Hepatic stellate cell (primary cell): Measurements from ENCODE around the gene ADGRA1.
"Not testable (repeated sequence)": the region's sequence is repeated elsewhere in the genome, so short reads cannot be mapped to it uniquely, and the experiment has no call there.

Experiments used
- DNase-seq: peaks from one replicate; pipeline ENCODE4 v3.0.0; 2011; ENCODE audit warnings: low spot score

The ADGRA1 gene

DNA sequence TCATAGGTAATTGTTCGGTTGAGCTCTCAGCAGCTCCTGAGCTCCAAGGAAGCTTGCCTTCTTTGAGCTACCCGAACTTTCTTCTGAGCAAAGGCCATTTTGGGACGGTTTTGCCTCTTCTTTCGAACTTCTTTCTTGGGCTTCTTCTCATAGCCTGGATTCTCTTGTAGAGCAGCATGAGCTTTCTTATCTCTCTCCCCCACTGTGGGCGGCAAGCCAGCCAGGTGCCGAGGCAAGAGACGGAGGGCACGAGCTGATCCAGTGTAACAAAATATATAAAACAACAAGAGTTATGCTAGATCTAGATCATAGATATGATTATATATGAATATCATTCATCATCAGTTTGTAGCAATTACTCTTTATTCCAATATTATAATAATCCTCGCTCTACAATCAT, 55.8 kb downstream of the ADGRA1 start:
- DNase-seq = no peak

GRCh38 chr10:133144771-133145170, 57.0 kb downstream of the ADGRA1 start:
- no peak for DNase-seq

- no peak for DNase-seq
These were observed 62.5 kb downstream of the ADGRA1 start for GRCh38 chr10:133150226-133150625.

GRCh38 chr10:133150656-133151055, 62.9 kb downstream of the ADGRA1 start:
- DNase-seq = no peak

GRCh38 chr10:133151071-133151470, 63.3 kb downstream of the ADGRA1 start:
- DNase-seq = not testable (repeated sequence)

GRCh38 chr10:133151543-133151972, 63.8 kb downstream of the ADGRA1 start:
- no peak for DNase-seq

- DNase-seq = no peak
These were observed 66.7 kb downstream of the ADGRA1 start for GRCh38 chr10:133154411-133154810.

- no peak for DNase-seq
These were observed 67.5 kb downstream of the ADGRA1 start for GRCh38 chr10:133154996-133155778.

- DNase-seq = no peak
These were observed 69.2 kb downstream of the ADGRA1 start for GRCh38 chr10:133156674-133157579.

GRCh38 chr10:133157662-133158436, 70.1 kb downstream of the ADGRA1 start:
- DNase-seq = no peak

GRCh38 chr10:133158437-133158755, 70.7 kb downstream of the ADGRA1 start:
- DNase-seq = no peak

- no peak for DNase-seq
These were observed 71.3 kb downstream of the ADGRA1 start for GRCh38 chr10:133158756-133159610.

- DNase-seq = no peak
These were observed 71.9 kb downstream of the ADGRA1 start for GRCh38 chr10:133159611-133159949.

DNA sequence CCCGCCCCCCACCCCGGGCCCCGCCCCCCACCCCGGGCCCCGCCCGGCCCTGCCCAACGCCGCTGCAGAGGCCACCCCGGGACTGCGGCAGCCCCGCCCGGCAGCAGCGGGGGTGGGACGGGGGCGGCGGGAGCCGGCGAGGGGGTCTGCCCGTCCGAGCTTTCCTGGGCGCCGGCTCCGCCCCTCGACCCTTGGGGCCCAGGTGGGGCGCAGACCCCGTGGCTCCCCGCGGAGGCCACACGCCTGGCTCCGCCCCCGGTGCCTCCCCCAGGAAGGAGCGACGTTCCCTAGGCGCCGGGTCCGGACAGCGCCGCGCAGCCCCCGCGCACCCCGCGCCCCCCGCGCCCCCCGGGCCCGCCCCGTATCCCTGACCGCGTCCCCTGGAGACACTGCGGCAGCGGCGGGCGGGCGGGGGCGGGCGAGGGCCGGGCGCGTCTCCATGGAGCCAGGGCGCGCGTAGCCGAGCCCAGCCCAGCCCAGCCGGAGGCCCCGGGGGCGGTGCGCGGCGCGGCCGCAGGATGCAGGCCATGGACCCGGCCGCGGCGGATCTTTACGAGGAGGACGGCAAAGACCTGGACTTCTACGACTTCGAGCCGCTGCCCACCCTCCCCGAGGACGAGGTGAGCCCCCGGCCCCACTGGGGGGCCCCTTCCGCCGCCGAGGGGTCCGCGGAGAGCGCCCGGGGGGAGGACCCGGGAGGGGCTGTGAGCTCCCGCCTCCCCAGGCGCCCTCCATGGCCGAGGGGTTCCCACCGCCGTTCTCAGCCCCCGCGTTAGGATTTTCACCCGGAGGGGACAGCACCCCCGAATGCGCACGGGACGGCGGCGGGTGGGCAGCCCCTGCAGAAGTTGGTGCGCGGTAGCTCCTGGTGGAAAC, 72.5 kb downstream of the ADGRA1 start, which contains the start of gene KNDC1:
KNDC1 (plus strand) TSS at position 270 of the 876 bp plus-strand sequence; CDS start at position 519, 249 bp downstream.
- peak; percentile 82 for DNase-seq

DNA sequence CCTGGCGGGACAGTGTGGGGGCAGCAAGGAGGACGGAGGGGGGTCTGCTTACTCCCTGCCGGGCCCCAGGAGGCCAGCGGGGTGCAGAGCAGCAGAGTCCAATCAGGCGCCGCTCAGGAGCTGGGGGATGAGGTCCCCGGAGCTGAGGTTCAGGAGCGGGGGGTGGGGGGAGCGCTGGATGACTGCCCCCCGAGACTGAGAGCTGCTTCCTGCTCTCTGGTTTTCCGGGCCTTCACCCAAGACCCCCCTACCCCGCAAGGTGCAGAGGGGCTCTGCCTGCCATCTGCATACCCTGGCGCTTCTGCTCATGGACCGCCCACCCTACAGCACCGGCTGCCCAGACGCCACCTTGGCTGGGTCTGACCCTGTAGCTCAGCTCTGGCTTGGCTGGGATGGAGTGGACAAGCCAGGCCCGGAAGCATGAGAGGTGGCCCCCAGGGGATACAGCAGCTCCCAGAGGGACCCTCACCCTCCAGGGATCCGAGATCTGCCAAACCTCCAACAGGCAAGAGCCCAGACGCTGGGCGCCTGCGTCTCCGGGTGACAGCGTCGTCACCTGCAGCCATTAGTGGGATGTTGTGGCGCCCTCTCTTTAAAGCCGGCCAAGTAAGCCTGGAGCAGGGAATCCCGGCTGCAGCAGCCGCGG, 73.2 kb downstream of the ADGRA1 start:
- no peak for DNase-seq

GRCh38 chr10:133161486-133162109, 73.9 kb downstream of the ADGRA1 start:
- DNase-seq = no peak

DNA sequence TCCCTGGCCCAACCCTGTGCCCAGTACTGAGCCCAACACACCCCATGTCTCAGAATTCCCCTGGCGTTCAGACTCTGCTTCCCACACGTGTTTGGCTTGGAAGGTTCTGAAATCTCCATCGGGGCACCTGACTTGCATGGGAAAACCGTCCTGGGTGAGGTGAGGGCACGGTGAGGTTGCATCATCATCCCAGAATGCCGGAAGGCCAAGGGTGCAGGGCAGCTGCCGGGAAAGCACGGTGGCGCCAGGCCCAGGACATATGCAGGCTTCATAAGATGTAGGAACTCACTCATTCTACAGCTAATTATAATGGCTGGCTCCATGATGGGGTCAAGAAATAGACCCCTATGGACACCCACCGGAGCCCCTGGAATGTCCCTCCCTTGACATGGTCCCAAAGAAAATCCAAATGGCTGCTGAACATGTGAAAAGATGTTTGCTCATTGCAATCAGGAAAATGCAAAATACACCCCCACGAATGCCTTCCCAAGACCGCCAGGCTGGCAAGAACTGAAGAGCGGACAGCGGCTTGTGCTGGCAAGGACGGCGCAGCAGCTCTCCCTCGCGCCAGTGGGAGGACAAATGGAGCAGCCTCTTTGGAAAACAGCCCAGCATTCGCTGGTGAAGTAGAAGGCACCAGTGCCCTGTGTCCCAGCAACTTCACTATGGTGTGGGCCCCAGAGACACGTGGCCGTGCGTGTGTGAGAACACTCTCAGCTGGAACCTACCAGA, 74.6 kb downstream of the ADGRA1 start:
- no peak for DNase-seq
